ENCODE data around the gene PREX1.

The PREX1 gene

DNA sequence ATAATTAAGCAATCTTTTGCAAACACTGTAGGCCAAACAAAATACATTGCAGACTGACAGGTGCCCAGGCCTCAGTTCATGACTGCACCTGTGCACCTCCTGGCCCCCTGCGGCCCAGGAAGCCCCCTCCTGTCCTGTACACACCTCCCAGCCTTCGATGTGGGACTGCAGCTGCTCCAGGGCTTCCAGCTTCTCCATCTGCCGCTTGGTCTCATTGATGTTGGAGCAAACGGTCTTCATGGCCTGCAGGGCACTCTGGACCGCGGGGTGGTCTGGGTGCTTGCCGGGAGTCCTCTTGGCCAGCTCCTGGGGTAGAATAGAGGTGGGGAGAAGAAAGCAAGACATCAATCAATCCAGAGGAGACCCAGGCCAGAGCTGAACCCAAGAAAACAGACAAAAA is 119.7 kb downstream of the PREX1 start:
- Histone ChIP-seq H3K27me3 (replicated peaks; ENCODE audit: control insufficient read depth, insufficient read depth, low read length) (no peaks in the 10 kb centered on the region), H3K36me3 (ENCODE audit: control insufficient read depth, insufficient read depth, low read length) (peaks cover 38% of the 10 kb centered on the region), H3K4me3 (replicated peaks; ENCODE audit: low read depth, low read length) (no peak overlapping the region)
- TF ChIP-seq, protein P1, sequence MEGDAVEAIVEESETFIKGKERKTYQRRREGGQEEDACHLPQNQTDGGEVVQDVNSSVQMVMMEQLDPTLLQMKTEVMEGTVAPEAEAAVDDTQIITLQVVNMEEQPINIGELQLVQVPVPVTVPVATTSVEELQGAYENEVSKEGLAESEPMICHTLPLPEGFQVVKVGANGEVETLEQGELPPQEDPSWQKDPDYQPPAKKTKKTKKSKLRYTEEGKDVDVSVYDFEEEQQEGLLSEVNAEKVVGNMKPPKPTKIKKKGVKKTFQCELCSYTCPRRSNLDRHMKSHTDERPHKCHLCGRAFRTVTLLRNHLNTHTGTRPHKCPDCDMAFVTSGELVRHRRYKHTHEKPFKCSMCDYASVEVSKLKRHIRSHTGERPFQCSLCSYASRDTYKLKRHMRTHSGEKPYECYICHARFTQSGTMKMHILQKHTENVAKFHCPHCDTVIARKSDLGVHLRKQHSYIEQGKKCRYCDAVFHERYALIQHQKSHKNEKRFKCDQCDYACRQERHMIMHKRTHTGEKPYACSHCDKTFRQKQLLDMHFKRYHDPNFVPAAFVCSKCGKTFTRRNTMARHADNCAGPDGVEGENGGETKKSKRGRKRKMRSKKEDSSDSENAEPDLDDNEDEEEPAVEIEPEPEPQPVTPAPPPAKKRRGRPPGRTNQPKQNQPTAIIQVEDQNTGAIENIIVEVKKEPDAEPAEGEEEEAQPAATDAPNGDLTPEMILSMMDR (IDR thresholded peaks at IDR 0.05; ENCODE audit: insufficient read depth, low read length, poor library complexity, severe bottlenecking): no peak
- no peak for DNase-seq (ENCODE audit: extremely low read depth, insufficient read length)

DNA sequence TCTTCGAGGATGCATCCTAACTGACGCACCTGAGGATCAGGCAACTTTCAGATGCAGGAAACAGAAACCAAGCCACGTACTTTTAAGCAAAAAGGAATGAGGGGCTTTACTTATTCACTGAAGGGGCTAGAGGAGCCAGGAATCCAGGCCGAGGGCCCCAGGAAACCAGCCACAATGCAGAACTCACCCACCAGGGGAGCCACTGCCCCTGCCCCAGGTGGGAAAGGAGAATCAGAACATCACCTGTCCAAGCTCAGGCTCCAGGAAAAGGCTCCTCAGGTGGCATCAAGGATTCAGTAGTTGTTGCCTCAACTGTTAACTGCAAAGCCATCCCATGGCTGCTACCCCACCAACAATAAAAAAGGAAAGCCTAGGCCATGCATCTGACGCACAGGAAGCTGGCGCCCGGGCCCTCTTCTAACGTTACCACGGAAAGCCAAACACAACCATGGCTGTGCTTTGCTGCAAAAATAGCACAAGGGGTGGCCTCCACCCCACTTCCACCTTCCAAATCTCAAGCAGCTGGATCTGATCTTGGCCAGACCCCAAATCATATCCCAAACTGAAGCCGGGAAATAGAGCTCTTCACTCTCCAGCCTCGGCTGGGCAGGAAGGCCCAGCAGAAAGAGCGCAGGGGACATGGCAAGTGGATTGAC is 121.0 kb downstream of the PREX1 start:
- H3K27me3 ChIP-seq (replicated peaks; ENCODE audit: control insufficient read depth, insufficient read depth, low read length): no peaks in the 10 kb centered on the region
- no peak overlapping the region for H3K4me3 ChIP-seq (replicated peaks; ENCODE audit: low read depth, low read length)
- TF ChIP-seq, protein P1 (IDR thresholded peaks at IDR 0.05; ENCODE audit: insufficient read depth, low read length, poor library complexity, severe bottlenecking): no peak

DNA sequence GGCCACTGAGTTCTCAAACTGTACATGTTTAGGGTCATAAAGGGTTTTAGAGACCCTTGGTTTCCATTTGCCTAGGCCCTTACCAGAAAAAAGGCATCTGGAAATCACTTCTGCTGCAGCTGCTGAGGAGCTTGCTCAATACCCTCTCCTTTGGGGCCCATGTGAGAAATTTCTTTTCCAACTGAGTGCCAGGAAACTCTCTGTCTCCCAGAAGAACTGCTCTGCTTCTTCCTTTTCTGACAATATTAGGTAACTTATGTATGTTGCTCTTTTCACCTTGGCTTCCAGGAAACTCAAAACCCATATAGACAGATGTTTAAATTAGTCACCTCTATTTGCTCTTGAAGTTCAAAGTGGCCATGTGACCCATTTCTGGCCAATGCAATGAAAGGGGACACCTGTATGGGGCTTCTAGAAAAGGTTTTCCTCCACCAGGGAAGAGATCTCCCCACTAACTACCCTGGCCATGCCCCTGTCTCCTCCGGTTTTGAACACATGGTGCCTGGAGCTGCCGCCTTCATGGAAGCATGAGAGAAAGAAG is 121.6 kb downstream of the PREX1 start:
- Histone ChIP-seq H3K36me3 (ENCODE audit: control insufficient read depth, insufficient read depth, low read length) (peaks cover 45% of the 10 kb centered on the region), H3K4me3 (replicated peaks; ENCODE audit: low read depth, low read length) (no peak overlapping the region), H3K27me3 (replicated peaks; ENCODE audit: control insufficient read depth, insufficient read depth, low read length) (no peaks in the 10 kb centered on the region)
- TF ChIP-seq, protein P1 (IDR thresholded peaks at IDR 0.05; ENCODE audit: insufficient read depth, low read length, poor library complexity, severe bottlenecking): no peak
- no peak for DNase-seq (ENCODE audit: extremely low read depth, insufficient read length)

More for the DNA sequence above, 121.0 kb downstream of the PREX1 start:
- no peak for DNase-seq (ENCODE audit: extremely low read depth, insufficient read length)
- H3K36me3 ChIP-seq (ENCODE audit: control insufficient read depth, insufficient read depth, low read length): peaks cover 42% of the 10 kb centered on the region

DNA sequence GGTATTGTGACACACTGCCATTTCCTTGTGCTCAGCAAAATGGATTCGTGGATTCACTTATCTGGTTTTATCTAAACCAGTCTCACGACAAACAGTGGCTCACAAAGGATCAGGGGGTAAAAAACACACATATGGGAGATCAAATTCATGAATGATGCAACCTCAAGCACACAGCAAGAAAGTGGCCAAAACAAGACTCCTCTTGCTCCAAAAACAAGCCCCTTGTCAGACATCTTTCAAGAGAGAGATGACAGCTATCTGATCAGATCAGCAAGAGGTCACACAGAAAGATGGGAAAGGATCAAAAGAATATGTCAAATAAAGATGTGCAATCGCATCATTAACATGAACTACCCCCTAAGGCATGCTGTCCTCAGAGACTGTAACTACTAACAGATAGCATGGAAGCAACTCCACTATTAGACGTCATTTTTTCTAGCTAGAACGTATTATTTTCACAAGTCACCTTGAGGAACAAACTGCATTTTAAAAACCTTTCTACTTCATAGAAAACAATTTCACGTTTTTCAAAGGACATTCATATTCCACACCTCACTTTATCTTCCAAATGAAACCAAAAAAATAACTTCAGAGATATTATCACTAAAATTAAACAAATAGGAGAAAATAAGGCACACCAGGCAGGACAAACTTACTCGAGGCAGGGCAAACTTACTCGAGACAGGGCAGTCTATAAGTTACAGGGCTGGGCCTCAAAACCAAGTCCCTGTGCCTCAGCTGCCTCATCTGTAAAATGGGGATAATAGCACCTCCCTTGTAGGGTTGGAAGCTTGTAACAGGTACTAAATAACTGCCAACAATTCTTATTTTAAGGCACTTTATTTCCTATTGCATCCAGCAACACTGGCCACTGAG is 122.3 kb downstream of the PREX1 start:
- TF ChIP-seq, protein P1 (IDR thresholded peaks at IDR 0.05; ENCODE audit: insufficient read depth, low read length, poor library complexity, severe bottlenecking): no peak
- H3K27me3 ChIP-seq (replicated peaks; ENCODE audit: control insufficient read depth, insufficient read depth, low read length): no peaks in the 10 kb centered on the region
- DNase-seq (ENCODE audit: extremely low read depth, insufficient read length): no peak
- peaks cover 44% of the 10 kb centered on the region for H3K36me3 ChIP-seq (ENCODE audit: control insufficient read depth, insufficient read depth, low read length)
- H3K4me3 ChIP-seq (replicated peaks; ENCODE audit: low read depth, low read length): no peak overlapping the region

DNA sequence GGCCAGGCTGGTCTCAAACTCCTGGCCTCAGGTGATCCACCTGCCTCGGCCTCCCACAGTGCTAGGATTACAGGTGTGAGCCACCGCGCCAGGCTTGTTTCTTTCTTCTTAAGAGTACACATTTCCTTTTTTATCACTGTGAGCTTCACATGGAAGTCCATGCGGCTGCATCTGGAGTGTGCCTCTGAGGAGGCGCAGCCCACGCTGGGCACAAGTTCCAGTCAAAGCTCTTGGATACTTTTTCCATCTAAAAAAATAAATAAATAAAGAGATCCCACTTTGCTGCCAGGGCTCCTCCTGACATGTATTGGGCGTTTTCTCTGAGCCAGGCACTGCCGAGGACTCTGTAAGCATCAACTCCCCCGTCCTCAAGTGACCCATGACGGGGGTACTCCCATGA is 123.0 kb downstream of the PREX1 start:
- no peak for DNase-seq (ENCODE audit: extremely low read depth, insufficient read length)
- Histone ChIP-seq H3K36me3 (ENCODE audit: control insufficient read depth, insufficient read depth, low read length) (peaks cover 45% of the 10 kb centered on the region), H3K27me3 (replicated peaks; ENCODE audit: control insufficient read depth, insufficient read depth, low read length) (no peaks in the 10 kb centered on the region)

More for the DNA sequence above, 123.0 kb downstream of the PREX1 start:
- TF ChIP-seq, protein P1 (IDR thresholded peaks at IDR 0.05; ENCODE audit: insufficient read depth, low read length, poor library complexity, severe bottlenecking): no peak
- H3K4me3 ChIP-seq (replicated peaks; ENCODE audit: low read depth, low read length): no peak overlapping the region
